Raji (cell line): ENCODE measurements around the gene ENC1.

ENCODE experiments used
- POLR2A ChIP-seq: IDR thresholded peaks from 2 replicates; pipeline ENCODE4 v1.6.1; 2011; ENCODE audit warnings: low read depth, low read length, control low read depth; ENCODE audit not compliant: insufficient read depth

ENC1 gene, protein sequence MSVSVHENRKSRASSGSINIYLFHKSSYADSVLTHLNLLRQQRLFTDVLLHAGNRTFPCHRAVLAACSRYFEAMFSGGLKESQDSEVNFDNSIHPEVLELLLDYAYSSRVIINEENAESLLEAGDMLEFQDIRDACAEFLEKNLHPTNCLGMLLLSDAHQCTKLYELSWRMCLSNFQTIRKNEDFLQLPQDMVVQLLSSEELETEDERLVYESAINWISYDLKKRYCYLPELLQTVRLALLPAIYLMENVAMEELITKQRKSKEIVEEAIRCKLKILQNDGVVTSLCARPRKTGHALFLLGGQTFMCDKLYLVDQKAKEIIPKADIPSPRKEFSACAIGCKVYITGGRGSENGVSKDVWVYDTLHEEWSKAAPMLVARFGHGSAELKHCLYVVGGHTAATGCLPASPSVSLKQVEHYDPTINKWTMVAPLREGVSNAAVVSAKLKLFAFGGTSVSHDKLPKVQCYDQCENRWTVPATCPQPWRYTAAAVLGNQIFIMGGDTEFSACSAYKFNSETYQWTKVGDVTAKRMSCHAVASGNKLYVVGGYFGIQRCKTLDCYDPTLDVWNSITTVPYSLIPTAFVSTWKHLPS

DNA sequence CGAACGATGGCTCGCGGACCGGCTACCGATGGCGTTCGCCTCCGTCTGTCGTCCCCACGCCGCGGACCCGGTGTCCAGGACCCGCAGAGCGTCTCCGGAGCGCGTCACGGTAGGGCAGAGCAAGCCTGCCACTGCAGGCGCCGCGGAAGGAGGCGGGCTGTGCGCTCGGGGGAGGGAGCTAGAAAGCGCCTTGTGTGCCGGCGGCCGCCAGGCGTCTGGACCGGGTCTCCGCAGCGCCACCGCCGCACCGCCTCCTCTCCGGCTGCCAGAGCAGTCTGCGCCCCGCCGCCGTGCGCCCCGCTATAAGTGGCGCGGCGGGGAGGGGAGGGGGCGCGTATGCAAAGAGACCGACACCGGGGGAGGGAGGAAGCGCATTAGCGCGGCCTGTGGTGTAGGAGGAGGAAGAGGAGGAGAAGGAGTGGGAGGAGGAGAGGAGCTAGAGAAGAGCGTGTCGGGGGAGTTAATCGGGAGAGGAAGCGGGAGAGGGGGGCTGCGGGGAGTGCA, at the start of gene ENC1:
TSS of gene ENC1 (minus strand) at position 279 of the 504 bp plus-strand sequence. CDS start 4,243 bp downstream, outside the sequence.
- no peak for TF ChIP-seq POLR2A

DNA sequence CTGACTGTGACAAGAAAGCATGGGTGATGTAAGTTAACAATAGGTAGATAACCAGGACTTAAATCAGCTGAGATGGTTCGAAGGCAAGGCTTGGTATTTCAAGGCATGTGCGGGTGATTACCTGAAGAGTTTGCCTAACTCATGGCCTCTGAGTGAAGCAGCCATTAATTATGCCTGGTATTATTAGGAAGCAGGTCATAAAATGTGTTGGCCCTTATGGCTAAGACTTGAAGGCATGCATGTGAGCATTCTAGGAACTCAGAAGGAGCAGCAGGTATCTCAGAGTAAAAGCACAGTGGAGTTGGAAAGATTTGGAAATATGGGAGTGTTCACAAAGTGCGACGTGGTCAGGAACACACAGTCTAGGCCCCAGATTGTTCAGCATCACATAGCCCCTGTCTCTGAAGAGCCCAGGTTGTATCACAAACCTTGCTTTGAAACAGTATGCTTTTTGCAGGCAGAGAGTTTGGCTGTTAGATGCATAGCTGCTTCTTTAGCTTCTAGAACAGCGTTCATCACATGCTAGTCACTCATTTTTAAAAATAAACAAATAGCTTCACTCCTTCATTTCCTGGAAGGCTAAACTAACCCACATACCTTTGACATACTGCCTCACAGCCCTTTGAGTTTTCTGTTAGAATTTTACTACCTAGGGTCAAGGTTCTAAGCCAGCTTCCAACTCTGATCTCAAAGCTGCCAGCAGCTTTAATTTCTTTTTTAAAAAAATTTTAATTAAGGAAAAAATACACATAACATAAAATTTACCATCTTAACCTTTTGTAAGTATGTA, 46.6 kb upstream of the ENC1 start:
- no peak for TF ChIP-seq POLR2A

DNA sequence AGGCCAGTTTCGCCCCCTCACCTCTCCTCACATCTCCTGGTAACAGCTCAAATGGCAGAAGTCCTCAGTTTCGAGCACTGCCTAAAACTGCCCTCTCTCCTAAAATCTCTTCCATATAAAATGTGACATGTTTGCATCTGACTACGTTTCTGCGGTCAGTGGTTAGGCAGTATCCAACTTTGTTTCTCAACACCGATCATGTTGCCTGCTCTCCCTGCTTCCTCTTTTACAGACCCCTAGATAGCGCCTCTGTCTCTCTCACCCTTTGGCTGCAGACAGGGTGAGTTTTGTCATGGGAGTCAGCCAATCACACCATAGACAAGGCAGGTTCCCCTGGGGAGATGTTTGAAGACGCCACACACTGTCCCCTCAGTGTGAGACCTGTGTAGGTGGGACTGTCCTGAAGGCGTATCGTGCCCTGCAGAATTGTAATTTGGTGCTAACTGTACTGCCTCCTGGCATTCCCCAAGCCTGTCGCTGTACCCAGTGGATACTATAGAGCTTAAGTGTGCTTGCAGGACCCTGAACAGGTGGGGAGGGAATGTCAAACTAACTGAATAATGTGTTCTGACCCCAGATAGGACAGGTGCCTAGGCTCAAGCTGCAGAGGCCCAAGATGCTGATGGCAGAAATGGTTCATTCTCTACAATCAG, 45.6 kb upstream of the ENC1 start:
- TF ChIP-seq POLR2A: no peak

DNA sequence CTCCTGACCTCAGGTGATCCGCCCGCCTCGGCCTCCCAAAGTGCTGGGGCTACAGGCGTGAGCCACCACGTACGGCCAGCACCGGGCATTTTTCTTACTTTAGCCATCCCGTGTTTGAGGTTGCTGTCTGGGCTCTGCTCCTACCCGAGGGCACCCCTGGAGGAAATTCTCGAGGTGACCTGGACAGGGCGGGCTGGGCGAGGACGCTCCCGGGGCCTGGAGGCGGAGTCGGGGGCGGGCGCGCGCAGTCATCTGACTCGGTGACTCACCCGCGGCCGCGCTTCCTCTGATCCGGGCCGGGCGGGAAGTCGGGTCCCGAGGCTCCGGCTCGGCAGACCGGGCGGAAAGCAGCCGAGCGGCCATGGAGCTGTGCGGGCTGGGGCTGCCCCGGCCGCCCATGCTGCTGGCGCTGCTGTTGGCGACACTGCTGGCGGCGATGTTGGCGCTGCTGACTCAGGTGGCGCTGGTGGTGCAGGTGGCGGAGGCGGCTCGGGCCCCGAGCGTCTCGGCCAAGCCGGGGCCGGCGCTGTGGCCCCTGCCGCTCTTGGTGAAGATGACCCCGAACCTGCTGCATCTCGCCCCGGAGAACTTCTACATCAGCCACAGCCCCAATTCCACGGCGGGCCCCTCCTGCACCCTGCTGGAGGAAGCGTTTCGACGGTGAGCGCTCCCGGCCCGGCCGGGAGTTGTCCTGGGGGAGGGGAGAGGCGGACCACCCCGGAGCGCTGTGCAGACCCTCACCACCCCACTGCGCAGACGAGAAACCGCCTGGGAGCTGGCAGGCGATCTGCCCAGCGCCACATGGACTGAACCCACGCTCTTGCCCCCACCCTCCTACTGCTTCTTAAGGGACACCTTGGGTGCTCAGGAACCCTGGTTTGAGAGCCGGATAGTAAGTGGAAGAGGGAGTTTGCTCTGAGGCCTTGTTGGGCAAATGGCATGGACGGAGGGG, 44.6 kb upstream of the ENC1 start, which contains the start of gene HEXB:
TSS of gene HEXB (plus strand) at position 334 of the 952 bp plus-strand sequence. CDS start at position 362, 28 bp downstream.
- peak; percentile 55 for TF ChIP-seq POLR2A

DNA sequence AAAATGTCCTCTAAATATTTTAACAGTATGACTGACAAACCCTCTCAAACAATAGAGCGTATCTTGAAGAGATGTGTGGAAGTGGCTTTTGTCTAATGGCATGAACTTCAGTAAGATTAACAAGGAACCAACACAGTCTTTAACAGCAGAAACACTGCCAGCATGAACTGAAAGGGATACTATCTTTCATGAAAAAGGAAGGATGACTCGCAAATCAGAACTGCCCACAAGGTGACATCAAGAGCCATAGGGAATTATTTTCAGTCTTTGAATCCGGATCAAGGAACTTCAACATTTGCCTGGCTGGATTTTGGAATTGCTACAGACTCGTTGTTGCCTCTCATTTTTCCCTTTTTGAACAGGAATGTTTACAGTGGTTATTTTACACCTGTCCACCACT, 39.4 kb upstream of the ENC1 start:
- no peak for TF ChIP-seq POLR2A

DNA sequence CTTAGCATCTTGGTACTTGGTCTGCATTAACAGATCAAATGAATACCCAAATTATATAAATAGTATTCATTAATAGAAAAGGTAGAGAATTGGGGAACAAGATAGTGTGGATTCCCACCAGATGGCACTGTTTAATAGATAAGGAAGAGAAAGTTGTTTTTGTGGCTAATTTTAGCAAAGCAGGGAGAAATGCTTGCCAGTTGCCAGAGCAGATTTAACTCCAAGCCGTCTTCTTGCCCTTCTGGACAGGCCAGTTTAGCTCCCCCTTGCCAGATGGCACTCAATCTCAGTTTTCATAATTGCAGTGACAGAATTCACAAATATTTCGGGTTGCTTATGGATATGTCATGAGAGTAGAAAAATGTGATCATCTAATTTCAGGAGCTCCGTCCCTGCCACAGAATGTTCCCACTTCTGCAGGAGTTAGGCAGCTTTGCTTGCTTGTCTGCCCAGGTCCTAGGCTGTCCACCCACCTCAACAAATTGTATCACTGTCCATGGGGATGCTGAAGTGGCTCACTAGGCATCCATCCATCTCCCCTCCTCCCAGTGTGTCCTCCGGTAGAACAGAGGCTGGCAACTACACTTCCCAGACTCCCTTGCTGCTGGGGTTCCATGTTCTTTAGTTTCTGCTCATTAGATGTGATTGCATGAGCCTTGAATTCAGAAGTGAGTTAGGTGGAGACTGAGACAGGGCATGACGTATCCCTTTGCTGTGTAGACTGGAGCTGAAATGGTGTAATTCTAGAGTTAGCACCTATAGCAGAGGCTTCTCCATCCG, 32.7 kb upstream of the ENC1 start:
- TF ChIP-seq POLR2A: no peak

DNA sequence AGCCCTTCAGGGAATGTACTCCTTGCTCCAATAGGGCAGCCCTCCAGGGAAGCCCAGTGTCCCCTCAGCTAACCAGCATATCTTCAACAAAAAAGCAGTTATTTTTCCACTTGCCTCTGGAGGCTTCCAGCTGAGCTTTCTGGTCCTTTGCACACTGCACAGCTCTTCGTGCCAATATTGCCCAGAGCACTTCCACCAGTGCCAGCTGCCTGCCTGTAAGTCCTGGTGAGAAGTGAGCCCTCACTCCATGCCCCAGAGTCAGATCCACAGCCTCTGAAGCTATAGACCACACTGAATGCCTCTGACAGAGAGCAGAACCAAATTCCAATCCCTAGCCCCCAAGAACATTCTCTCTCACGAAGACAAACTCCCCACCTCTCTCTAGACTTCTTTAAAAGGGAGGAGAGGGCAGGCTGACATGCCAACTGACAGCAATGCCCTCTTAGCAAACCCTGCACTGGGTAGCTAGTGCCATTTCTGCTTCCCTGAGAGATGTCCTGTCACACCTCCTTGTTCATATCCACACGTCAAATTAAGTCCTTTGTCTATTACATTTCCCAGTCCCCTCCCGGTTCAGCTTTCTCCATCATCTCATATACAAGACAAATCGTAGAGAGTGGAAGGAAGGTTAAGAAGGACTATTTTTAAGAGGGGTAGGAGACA, 31.8 kb upstream of the ENC1 start:
- TF ChIP-seq POLR2A: no peak

DNA sequence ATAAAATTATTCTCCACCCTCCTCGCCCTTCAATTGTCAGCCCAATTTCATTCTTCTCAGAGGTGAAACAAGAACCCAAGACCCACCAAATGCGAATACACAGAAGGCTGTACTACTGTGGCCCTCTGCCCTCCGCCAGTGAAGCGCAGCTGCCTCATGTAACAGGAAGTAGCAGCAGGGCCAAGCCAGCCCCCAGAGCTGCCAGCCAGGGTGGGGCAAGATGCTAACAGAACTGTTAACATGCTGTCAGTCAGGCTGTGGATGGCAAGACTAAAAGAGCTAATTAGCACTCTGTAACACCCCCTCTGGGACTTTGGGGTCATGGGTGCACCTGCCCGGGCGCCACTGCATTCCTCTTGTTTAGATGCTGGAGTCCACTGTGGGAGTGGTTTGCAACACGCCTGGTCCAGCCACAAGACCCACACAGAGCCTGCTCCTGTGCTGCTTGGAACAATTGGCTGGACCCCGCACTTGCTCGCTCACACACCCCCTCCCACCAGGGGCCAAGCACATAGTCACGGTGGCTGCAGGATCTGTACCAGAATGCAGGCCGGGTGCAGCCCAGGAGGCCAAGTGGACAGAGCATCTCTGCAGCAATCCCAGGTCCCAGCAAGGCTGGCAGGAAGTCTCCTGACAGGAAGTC, 30.0 kb upstream of the ENC1 start:
- no peak for TF ChIP-seq POLR2A

DNA sequence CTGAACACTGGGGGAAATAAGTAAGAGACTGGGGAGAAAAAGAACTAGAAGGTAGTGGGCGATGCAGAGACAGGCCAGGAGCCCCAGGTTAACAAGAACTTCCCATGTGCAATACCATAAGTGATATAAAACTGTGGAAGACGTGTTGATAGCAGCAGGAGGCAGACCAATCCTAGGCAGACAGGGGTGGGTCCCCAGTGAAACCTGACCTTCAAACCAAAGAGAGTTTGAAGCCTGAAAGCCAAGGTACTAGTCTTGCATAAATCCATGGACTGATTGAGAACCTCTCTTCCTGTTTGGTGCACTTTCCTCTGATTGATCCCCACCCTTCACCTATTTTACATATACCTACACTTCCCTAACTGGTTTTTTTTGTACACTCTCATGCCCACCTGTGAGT, 29.3 kb upstream of the ENC1 start:
- TF ChIP-seq POLR2A: no peak

DNA sequence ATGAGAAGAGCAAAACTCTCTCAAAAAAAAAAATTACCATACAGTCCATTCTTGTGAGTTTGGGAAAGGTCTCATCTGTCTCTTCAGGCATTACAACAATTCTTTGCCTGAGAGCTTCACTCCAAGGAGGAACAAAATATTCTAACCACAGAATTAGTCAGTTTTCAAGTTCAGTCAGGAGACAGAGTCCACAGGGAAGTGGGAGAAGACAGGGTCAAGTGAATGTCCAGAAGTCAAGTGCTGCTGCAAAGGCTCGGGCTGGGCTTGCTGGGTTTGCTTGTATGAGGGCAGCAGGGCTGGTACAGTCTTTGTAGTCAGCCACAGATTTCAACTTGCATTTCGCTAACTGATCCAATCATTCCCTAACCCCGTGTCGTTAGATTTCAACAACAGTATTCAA, 26.9 kb upstream of the ENC1 start:
- no peak for TF ChIP-seq POLR2A

DNA sequence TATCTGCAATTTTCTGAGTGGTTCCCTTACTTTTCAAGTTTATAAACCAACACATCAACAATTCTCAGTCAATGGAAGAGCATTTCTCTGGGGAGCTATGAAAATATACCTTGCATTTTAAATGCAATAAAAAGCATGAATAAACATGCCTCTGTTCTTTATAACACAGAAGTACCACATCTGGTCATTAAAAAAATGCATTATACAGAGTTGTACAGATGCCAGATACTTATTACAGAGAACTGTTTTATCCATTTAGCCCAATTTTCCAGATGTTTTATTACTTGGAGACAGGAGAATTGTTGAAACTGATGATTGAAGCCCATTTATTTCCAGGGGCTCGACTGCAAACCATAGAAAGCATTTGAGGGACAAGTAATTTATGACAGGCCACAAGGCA, 25.3 kb upstream of the ENC1 start:
- no peak for TF ChIP-seq POLR2A

DNA sequence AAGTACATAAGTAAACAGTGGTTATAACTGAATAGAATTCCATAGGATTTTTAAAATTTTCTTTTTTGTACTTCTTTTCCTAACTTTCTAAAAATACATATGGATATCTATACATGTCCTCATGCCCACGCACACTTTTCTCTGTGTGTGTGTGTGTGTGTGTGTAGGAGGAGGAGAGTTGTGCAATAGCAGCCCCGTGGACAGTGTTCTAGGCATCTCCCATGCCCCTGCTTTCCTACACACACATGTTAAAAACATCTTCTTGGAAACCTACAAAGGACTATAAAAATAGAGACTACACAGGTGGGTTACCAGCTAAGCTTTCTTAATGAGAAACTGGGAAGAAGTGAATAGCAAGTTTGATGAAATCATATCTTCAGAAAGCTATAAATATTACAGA, 24.7 kb upstream of the ENC1 start:
- TF ChIP-seq POLR2A: no peak
